Measurements from ENCODE around the gene CFAP107. TPM values are rescaled to one million over a fixed set of nuclear protein-coding genes. Genes with fewer than 3 reads are reported as not detected.
"Not testable (repeated sequence)": the region's sequence is repeated elsewhere in the genome, so short reads cannot be mapped to it uniquely, and the experiment has no call there.

Gene CFAP107
- total RNA-seq, 1 donor from 2014 or later: not detected

- no peak for DNase-seq
- Mint-ChIP-seq H3K9me3 (no peaks in the 10 kb centered on the region), H3K27me3 (peaks cover 4% of the 10 kb centered on the region), H3K4me1 (no peaks in the 10 kb centered on the region), H3K27ac (no peak overlapping the region), H3K4me3 (no peak overlapping the region), H3K36me3 (ENCODE audit: low read depth) (no peaks in the 10 kb centered on the region)
- intact Hi-C loops (cut with micrococcal nuclease): no loop called here
Measured at GRCh38 chr1:12717301-12717838, 28.6 kb upstream of the CFAP107 start.

GRCh38 chr1:12722626-12723025 lies 23.4 kb upstream of the CFAP107 start:
- H3K4me1 Mint-ChIP-seq: no peaks in the 10 kb centered on the region
- H3K27me3 Mint-ChIP-seq: peaks cover 9% of the 10 kb centered on the region

GRCh38 chr1:12728391-12728790 lies 17.6 kb upstream of the CFAP107 start:
- Mint-ChIP-seq H3K36me3 (ENCODE audit: low read depth) (no peaks in the 10 kb centered on the region), H3K4me1 (no peaks in the 10 kb centered on the region), H3K4me3 (no peak overlapping the region), H3K9me3 (peaks cover 24% of the 10 kb centered on the region), H3K27me3 (peaks cover 31% of the 10 kb centered on the region), H3K27ac (no peak overlapping the region)
- intact Hi-C loops (cut with micrococcal nuclease): no loop called here
- DNase-seq: no peak

More at GRCh38 chr1:12722626-12723025, 23.4 kb upstream of the CFAP107 start:
- no peak overlapping the region for H3K27ac Mint-ChIP-seq
- no peak overlapping the region for H3K4me3 Mint-ChIP-seq
- intact Hi-C loops (cut with micrococcal nuclease): no loop called here
- H3K9me3 Mint-ChIP-seq: no peaks in the 10 kb centered on the region
- no peaks in the 10 kb centered on the region for H3K36me3 Mint-ChIP-seq (ENCODE audit: low read depth)
- no peak for DNase-seq

GRCh38 chr1:12730156-12730555 lies 15.8 kb upstream of the CFAP107 start:
- no peak overlapping the region for H3K27ac Mint-ChIP-seq
- H3K9me3 Mint-ChIP-seq: peaks cover 29% of the 10 kb centered on the region
- peaks cover 39% of the 10 kb centered on the region for H3K27me3 Mint-ChIP-seq
- H3K4me1 Mint-ChIP-seq: no peaks in the 10 kb centered on the region
- no peak for DNase-seq
- H3K4me3 Mint-ChIP-seq: no peak overlapping the region
- no peaks in the 10 kb centered on the region for H3K36me3 Mint-ChIP-seq (ENCODE audit: low read depth)
- intact Hi-C loops (cut with micrococcal nuclease): no loop called here

GRCh38 chr1:12731084-12731483 lies 14.9 kb upstream of the CFAP107 start:
- H3K4me3 Mint-ChIP-seq; DNase-seq; H3K4me1 Mint-ChIP-seq; intact Hi-C loops (cut with micrococcal nuclease); H3K27ac Mint-ChIP-seq; H3K36me3 Mint-ChIP-seq (ENCODE audit: low read depth): not testable (repeated sequence)
- Mint-ChIP-seq H3K27me3 (peaks cover 41% of the 10 kb centered on the region), H3K9me3 (peaks cover 29% of the 10 kb centered on the region)

GRCh38 chr1:12734651-12735050 lies 11.3 kb upstream of the CFAP107 start:
- intact Hi-C loops (cut with micrococcal nuclease): no loop called here
- H3K27me3 Mint-ChIP-seq: peaks cover 44% of the 10 kb centered on the region
- H3K4me3 Mint-ChIP-seq: no peak overlapping the region
- no peaks in the 10 kb centered on the region for H3K36me3 Mint-ChIP-seq (ENCODE audit: low read depth)
- H3K27ac Mint-ChIP-seq: no peak overlapping the region
- H3K9me3 Mint-ChIP-seq: peaks cover 29% of the 10 kb centered on the region
- no peak for DNase-seq
- no peaks in the 10 kb centered on the region for H3K4me1 Mint-ChIP-seq

- H3K27ac Mint-ChIP-seq: no peak overlapping the region
- intact Hi-C loops (cut with micrococcal nuclease): no loop called here
Measured at GRCh38 chr1:12738934-12739333, 7.1 kb upstream of the CFAP107 start.

GRCh38 chr1:12739613-12740012 lies 6.4 kb upstream of the CFAP107 start:
- Mint-ChIP-seq H3K4me1 (no peaks in the 10 kb centered on the region), H3K4me3 (no peak overlapping the region), H3K27me3 (peaks cover 23% of the 10 kb centered on the region), H3K36me3 (ENCODE audit: low read depth) (no peaks in the 10 kb centered on the region), H3K27ac (no peak overlapping the region), H3K9me3 (no peaks in the 10 kb centered on the region)
- DNase-seq: no peak
- intact Hi-C loops (cut with micrococcal nuclease): no loop called here

More at GRCh38 chr1:12738934-12739333, 7.1 kb upstream of the CFAP107 start:
- no peak overlapping the region for H3K4me3 Mint-ChIP-seq
- H3K4me1 Mint-ChIP-seq: no peaks in the 10 kb centered on the region
- DNase-seq: no peak
- H3K27me3 Mint-ChIP-seq: peaks cover 25% of the 10 kb centered on the region
- H3K36me3 Mint-ChIP-seq (ENCODE audit: low read depth): no peaks in the 10 kb centered on the region
- no peaks in the 10 kb centered on the region for H3K9me3 Mint-ChIP-seq

GRCh38 chr1:12741946-12742345 lies 4.1 kb upstream of the CFAP107 start:
- H3K27ac Mint-ChIP-seq: no peak overlapping the region
- H3K4me1 Mint-ChIP-seq: peaks cover 4% of the 10 kb centered on the region
- H3K27me3 Mint-ChIP-seq: peaks cover 19% of the 10 kb centered on the region
- H3K36me3 Mint-ChIP-seq (ENCODE audit: low read depth): no peaks in the 10 kb centered on the region
- intact Hi-C loops (cut with micrococcal nuclease): no loop called here
- no peak overlapping the region for H3K4me3 Mint-ChIP-seq
- DNase-seq: no peak
- H3K9me3 Mint-ChIP-seq: peaks cover 6% of the 10 kb centered on the region

GRCh38 chr1:12745126-12745991 lies 641 bp upstream of the CFAP107 start:
- DNase-seq: no peak
- peaks cover 14% of the 10 kb centered on the region for H3K27me3 Mint-ChIP-seq
- H3K27ac Mint-ChIP-seq: no peak overlapping the region
- intact Hi-C loops (cut with micrococcal nuclease): no loop called here
- peaks cover 17% of the 10 kb centered on the region for H3K9me3 Mint-ChIP-seq
- H3K36me3 Mint-ChIP-seq (ENCODE audit: low read depth): no peaks in the 10 kb centered on the region
- H3K4me1 Mint-ChIP-seq: peaks cover 4% of the 10 kb centered on the region
- no peak overlapping the region for H3K4me3 Mint-ChIP-seq

GRCh38 chr1:12748778-12749355 lies 2.9 kb downstream of the CFAP107 start:
- no peak overlapping the region for H3K27ac Mint-ChIP-seq
- no peaks in the 10 kb centered on the region for H3K36me3 Mint-ChIP-seq (ENCODE audit: low read depth)
- intact Hi-C loops (cut with micrococcal nuclease): no loop called here
- peaks cover 4% of the 10 kb centered on the region for H3K4me1 Mint-ChIP-seq
- peaks cover 18% of the 10 kb centered on the region for H3K9me3 Mint-ChIP-seq
- DNase-seq: no peak
- H3K4me3 Mint-ChIP-seq: no peak overlapping the region
- H3K27me3 Mint-ChIP-seq: peaks cover 18% of the 10 kb centered on the region

- Mint-ChIP-seq H3K36me3 (ENCODE audit: low read depth) (no peaks in the 10 kb centered on the region), H3K4me1 (no peaks in the 10 kb centered on the region), H3K4me3 (no peak overlapping the region), H3K9me3 (peaks cover 3% of the 10 kb centered on the region), H3K27ac (no peak overlapping the region), H3K27me3 (peaks cover 18% of the 10 kb centered on the region)
- intact Hi-C loops (cut with micrococcal nuclease): no loop called here
- no peak for DNase-seq
Measured at GRCh38 chr1:12754738-12755137, 8.7 kb downstream of the CFAP107 start.

GRCh38 chr1:12756273-12756672 lies 10.3 kb downstream of the CFAP107 start:
- H3K4me3 Mint-ChIP-seq: no peak overlapping the region
- peaks cover 16% of the 10 kb centered on the region for H3K27me3 Mint-ChIP-seq

GRCh38 chr1:12756768-12757413 lies 10.9 kb downstream of the CFAP107 start:
- no peak for DNase-seq
- intact Hi-C loops (cut with micrococcal nuclease): no loop called here
- H3K27ac Mint-ChIP-seq: no peak overlapping the region
- no peaks in the 10 kb centered on the region for H3K4me1 Mint-ChIP-seq
- no peaks in the 10 kb centered on the region for H3K36me3 Mint-ChIP-seq (ENCODE audit: low read depth)
- H3K9me3 Mint-ChIP-seq: no peaks in the 10 kb centered on the region
- H3K27me3 Mint-ChIP-seq: peaks cover 16% of the 10 kb centered on the region
- no peak overlapping the region for H3K4me3 Mint-ChIP-seq

More at GRCh38 chr1:12756273-12756672, 10.3 kb downstream of the CFAP107 start:
- Mint-ChIP-seq H3K4me1 (no peaks in the 10 kb centered on the region), H3K27ac (no peak overlapping the region), H3K36me3 (ENCODE audit: low read depth) (no peaks in the 10 kb centered on the region), H3K9me3 (no peaks in the 10 kb centered on the region)
- intact Hi-C loops (cut with micrococcal nuclease): no loop called here
- no peak for DNase-seq

Data from activated CD4-positive, alpha-beta T cell treated with anti-CD3 and anti-CD28 coated beads, Interleukin-2, amount 10 ng/mL, durations not matched to agents 24 days and 14 days (primary cell).